Astrocyte (in vitro differentiated cells and primary cell): ENCODE data around the gene SLC10A1. TPM values are rescaled to one million over a fixed set of nuclear protein-coding genes. Genes with fewer than 3 reads are reported as not detected.

Source experiments
- DNase-seq: peaks from one replicate; pipeline ENCODE4 v3.0.0-alpha.2; 2010; ENCODE audit warnings: low read depth
- FAIRE-seq: peaks from 2 replicates; lab custom pipeline; 2011; peaks lifted over from hg19 to GRCh38; lab: Jason Lieb, UNC
- H2AFZ ChIP-seq: 2 replicates; pipeline ENCODE4 v1.6.0; 2012; ENCODE audit warnings: low read depth, low read length, inconsistent platforms
- H3K27ac ChIP-seq: 2 replicates; pipeline ENCODE4 v1.5.1; 2011; ENCODE audit warnings: low read depth, low read length, inconsistent platforms
- H3K27me3 ChIP-seq: 2 replicates; pipeline ENCODE4 v1.6.0; 2011; ENCODE audit warnings: low read length, inconsistent platforms; ENCODE audit not compliant: insufficient read depth
- H3K36me3 ChIP-seq: 2 replicates; pipeline ENCODE4 v1.5.1; 2011; ENCODE audit warnings: low read length, inconsistent platforms; ENCODE audit not compliant: insufficient read depth
- H3K4me1 ChIP-seq: 2 replicates; pipeline ENCODE4 v1.5.1; 2011; ENCODE audit warnings: low read length, inconsistent platforms; ENCODE audit not compliant: insufficient read depth
- H3K4me2 ChIP-seq: 2 replicates; pipeline ENCODE4 v1.6.0; 2012; ENCODE audit warnings: low read length, inconsistent platforms
- H3K4me3 ChIP-seq: 2 replicates; pipeline ENCODE4 v1.5.1; 2011; ENCODE audit warnings: low read depth, mild to moderate bottlenecking, low read length, inconsistent platforms; ENCODE audit not compliant: insufficient read depth
- H3K79me2 ChIP-seq: 2 replicates; pipeline ENCODE4 v1.6.0; 2012; ENCODE audit warnings: mild to moderate bottlenecking, low read length, inconsistent platforms; ENCODE audit not compliant: insufficient read depth
- H3K9ac ChIP-seq: 2 replicates; pipeline ENCODE4 v1.6.0; 2012; ENCODE audit warnings: mild to moderate bottlenecking, low read length, inconsistent platforms
- H3K9me3 ChIP-seq: 2 replicates; pipeline ENCODE4 v1.5.1; 2012; ENCODE audit warnings: low read depth, mild to moderate bottlenecking, low read length, inconsistent platforms; ENCODE audit not compliant: insufficient read depth
- H4K20me1 ChIP-seq: 2 replicates; pipeline ENCODE4 v1.6.0; 2012; ENCODE audit warnings: low read length, inconsistent platforms; ENCODE audit not compliant: insufficient read depth
- H3K27ac Mint-ChIP-seq: one replicate; pipeline ENCODE4 v1.8.0; 2021; ENCODE audit warnings: mild to moderate bottlenecking, mixed read lengths; ENCODE audit not compliant: unreplicated experiment
- H3K27me3 Mint-ChIP-seq: one replicate; pipeline ENCODE4 v1.8.0; 2021; ENCODE audit warnings: low read depth, mixed read lengths; ENCODE audit not compliant: unreplicated experiment
- H3K36me3 Mint-ChIP-seq: one replicate; pipeline ENCODE4 v1.8.0; 2021; ENCODE audit warnings: low read depth, mixed read lengths; ENCODE audit not compliant: unreplicated experiment
- H3K4me1 Mint-ChIP-seq: one replicate; pipeline ENCODE4 v1.8.0; 2021; ENCODE audit warnings: low read depth, mixed read lengths; ENCODE audit not compliant: unreplicated experiment
- H3K4me3 Mint-ChIP-seq: one replicate; pipeline ENCODE4 v1.8.0; 2021; ENCODE audit warnings: mild to moderate bottlenecking, moderate library complexity, mixed read lengths; ENCODE audit not compliant: unreplicated experiment
- H3K9me3 Mint-ChIP-seq: one replicate; pipeline ENCODE4 v1.8.0; 2021; ENCODE audit warnings: mild to moderate bottlenecking, mixed read lengths; ENCODE audit not compliant: unreplicated experiment
- EZH2 ChIP-seq: IDR thresholded peaks from 2 replicates; pipeline ENCODE4 v1.6.1; 2012; ENCODE audit warnings: mild to moderate bottlenecking, low read length, inconsistent platforms; ENCODE audit not compliant: insufficient read depth
- total RNA-seq: library from RNA; stranded (reverse); gene quantifications from 2 replicates; pipeline ENCODE4 v1.2.1, GENCODE V29; 2021
- TF ChIP-seq, protein P1 (sequence below): IDR thresholded peaks from 2 replicates; pipeline ENCODE4 v1.5.1; 2011; ENCODE audit warnings: low read depth, mild to moderate bottlenecking, inconsistent platforms, low read length, moderate library complexity; ENCODE audit not compliant: insufficient read depth

The SLC10A1 gene
- total RNA-seq, 1 donor from 2014 or later: not detected

- H3K27ac Mint-ChIP-seq: no peak overlapping the region
- H3K4me1 Mint-ChIP-seq: no peaks in the 10 kb centered on the region
- no peak overlapping the region for H3K4me3 Mint-ChIP-seq
- H3K36me3 Mint-ChIP-seq: peaks cover 4% of the 10 kb centered on the region
- TF ChIP-seq EZH2: no peak
- TF ChIP-seq, protein P1, sequence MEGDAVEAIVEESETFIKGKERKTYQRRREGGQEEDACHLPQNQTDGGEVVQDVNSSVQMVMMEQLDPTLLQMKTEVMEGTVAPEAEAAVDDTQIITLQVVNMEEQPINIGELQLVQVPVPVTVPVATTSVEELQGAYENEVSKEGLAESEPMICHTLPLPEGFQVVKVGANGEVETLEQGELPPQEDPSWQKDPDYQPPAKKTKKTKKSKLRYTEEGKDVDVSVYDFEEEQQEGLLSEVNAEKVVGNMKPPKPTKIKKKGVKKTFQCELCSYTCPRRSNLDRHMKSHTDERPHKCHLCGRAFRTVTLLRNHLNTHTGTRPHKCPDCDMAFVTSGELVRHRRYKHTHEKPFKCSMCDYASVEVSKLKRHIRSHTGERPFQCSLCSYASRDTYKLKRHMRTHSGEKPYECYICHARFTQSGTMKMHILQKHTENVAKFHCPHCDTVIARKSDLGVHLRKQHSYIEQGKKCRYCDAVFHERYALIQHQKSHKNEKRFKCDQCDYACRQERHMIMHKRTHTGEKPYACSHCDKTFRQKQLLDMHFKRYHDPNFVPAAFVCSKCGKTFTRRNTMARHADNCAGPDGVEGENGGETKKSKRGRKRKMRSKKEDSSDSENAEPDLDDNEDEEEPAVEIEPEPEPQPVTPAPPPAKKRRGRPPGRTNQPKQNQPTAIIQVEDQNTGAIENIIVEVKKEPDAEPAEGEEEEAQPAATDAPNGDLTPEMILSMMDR: no peak
- Histone ChIP-seq H3K79me2 (no peaks in the 10 kb centered on the region), H3K27ac (no peak overlapping the region), H3K9ac (no peak overlapping the region), H3K4me1 (no peaks in the 10 kb centered on the region), H4K20me1 (no peaks in the 10 kb centered on the region), H2AFZ (no peak overlapping the region), H3K9me3 (no peaks in the 10 kb centered on the region), H3K27me3 (no peaks in the 10 kb centered on the region), H3K4me3 (no peak overlapping the region), H3K36me3 (no peaks in the 10 kb centered on the region), H3K4me2 (no peak overlapping the region)
- DNase-seq (no peak), FAIRE-seq (no peak)
- H3K9me3 Mint-ChIP-seq: no peaks in the 10 kb centered on the region
- no peaks in the 10 kb centered on the region for H3K27me3 Mint-ChIP-seq
Measured at GRCh38 chr14:69789118-69789640, 7.9 kb downstream of the SLC10A1 start.

GRCh38 chr14:69786603-69787002 lies 10.4 kb downstream of the SLC10A1 start:
- H3K27ac ChIP-seq: no peak overlapping the region
- Mint-ChIP-seq H3K36me3 (peaks cover 4% of the 10 kb centered on the region), H3K4me1 (no peaks in the 10 kb centered on the region), H3K27me3 (no peaks in the 10 kb centered on the region), H3K9me3 (no peaks in the 10 kb centered on the region), H3K4me3 (no peak overlapping the region), H3K27ac (no peak overlapping the region)
- H2AFZ ChIP-seq: no peak overlapping the region
- no peaks in the 10 kb centered on the region for H3K4me1 ChIP-seq
- FAIRE-seq (no peak), DNase-seq (no peak)
- H3K36me3 ChIP-seq: no peaks in the 10 kb centered on the region
- H3K4me3 ChIP-seq: no peak overlapping the region
- no peaks in the 10 kb centered on the region for H3K9me3 ChIP-seq
- no peaks in the 10 kb centered on the region for H3K79me2 ChIP-seq
- peaks cover 8% of the 10 kb centered on the region for H4K20me1 ChIP-seq
- no peaks in the 10 kb centered on the region for H3K27me3 ChIP-seq
- H3K4me2 ChIP-seq: no peak overlapping the region
- TF ChIP-seq, protein P1: no peak
- TF ChIP-seq EZH2: no peak
- no peak overlapping the region for H3K9ac ChIP-seq

- H3K27ac ChIP-seq: no peak overlapping the region
- H3K4me2 ChIP-seq: no peak overlapping the region
- no peaks in the 10 kb centered on the region for H3K4me1 ChIP-seq
- H3K9me3 ChIP-seq: no peaks in the 10 kb centered on the region
- no peak for DNase-seq
- Mint-ChIP-seq H3K4me1 (no peaks in the 10 kb centered on the region), H3K36me3 (peaks cover 6% of the 10 kb centered on the region), H3K9me3 (no peaks in the 10 kb centered on the region), H3K27me3 (no peaks in the 10 kb centered on the region), H3K4me3 (no peak overlapping the region), H3K27ac (no peak overlapping the region)
- no peak overlapping the region for H3K4me3 ChIP-seq
- peaks cover 5% of the 10 kb centered on the region for H3K36me3 ChIP-seq
- H4K20me1 ChIP-seq: peaks cover 10% of the 10 kb centered on the region
- TF ChIP-seq EZH2: no peak
- TF ChIP-seq, protein P1: no peak
- no peaks in the 10 kb centered on the region for H3K27me3 ChIP-seq
- no peak for FAIRE-seq
- no peaks in the 10 kb centered on the region for H3K79me2 ChIP-seq
- no peak overlapping the region for H3K9ac ChIP-seq
- H2AFZ ChIP-seq: no peak overlapping the region
Measured at GRCh38 chr14:69784942-69785341, 12.1 kb downstream of the SLC10A1 start.
